Vagina (tissue), 2 donors: ENCODE data around the gene FRAT1.

ENCODE experiments used
- POLR2A ChIP-seq, 2 donors: fragments of 450-650 bp; IDR thresholded peaks; one replicate each; pipeline ENCODE4 v1.6.1; 2017; ENCODE audit warnings: antibody characterized with exemption in 2 of 2, mild to moderate bottlenecking in 2 of 2, moderate library complexity in 2 of 2
- TF ChIP-seq, protein P1 (sequence below), 3 experiments: fragments of 450-650 bp in 2 of 3; fragments of 200-600 bp in 1 of 3; sonication (generic) in 1 of 3; IDR thresholded peaks; one replicate each; pipeline ENCODE4 v1.5.1; 2017 to 2019; ENCODE audit warnings: antibody characterized with exemption in 3 of 3, mild to moderate bottlenecking in 2 of 3, moderate library complexity in 2 of 3

- TF ChIP-seq, protein P1, sequence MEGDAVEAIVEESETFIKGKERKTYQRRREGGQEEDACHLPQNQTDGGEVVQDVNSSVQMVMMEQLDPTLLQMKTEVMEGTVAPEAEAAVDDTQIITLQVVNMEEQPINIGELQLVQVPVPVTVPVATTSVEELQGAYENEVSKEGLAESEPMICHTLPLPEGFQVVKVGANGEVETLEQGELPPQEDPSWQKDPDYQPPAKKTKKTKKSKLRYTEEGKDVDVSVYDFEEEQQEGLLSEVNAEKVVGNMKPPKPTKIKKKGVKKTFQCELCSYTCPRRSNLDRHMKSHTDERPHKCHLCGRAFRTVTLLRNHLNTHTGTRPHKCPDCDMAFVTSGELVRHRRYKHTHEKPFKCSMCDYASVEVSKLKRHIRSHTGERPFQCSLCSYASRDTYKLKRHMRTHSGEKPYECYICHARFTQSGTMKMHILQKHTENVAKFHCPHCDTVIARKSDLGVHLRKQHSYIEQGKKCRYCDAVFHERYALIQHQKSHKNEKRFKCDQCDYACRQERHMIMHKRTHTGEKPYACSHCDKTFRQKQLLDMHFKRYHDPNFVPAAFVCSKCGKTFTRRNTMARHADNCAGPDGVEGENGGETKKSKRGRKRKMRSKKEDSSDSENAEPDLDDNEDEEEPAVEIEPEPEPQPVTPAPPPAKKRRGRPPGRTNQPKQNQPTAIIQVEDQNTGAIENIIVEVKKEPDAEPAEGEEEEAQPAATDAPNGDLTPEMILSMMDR (IDR thresholded peaks at IDR 0.05) = no peak
- TF ChIP-seq POLR2A (IDR thresholded peaks at IDR 0.05) = no peak
Observed at GRCh38 chr10:97328646-97329453, 9.8 kb downstream of the FRAT1 start.
